BE2C (cell line): ENCODE results near the gene LPIN2.

ENCODE experiments used
- DNase-seq: peaks from one replicate; pipeline ENCODE4 v3.0.0-alpha.2; 2020
- H3K27me3 ChIP-seq: fragments of 250-450 bp; sonication (Bioruptor Pico); 2 replicates; pipeline ENCODE4 v1.5.1; 2020; ENCODE audit warnings: mild to moderate bottlenecking
- H3K36me3 ChIP-seq: fragments of 250-450 bp; sonication (Bioruptor Pico); 2 replicates; pipeline ENCODE4 v1.5.1; 2020; ENCODE audit warnings: mild to moderate bottlenecking
- H3K4me1 ChIP-seq: fragments of 250-450 bp; sonication (Bioruptor Pico); 2 replicates; pipeline ENCODE4 v1.5.1; 2020
- H3K4me3 ChIP-seq: 2 replicates; pipeline ENCODE4 v1.5.1; 2011; ENCODE audit warnings: low read depth, low read length
- H3K9me3 ChIP-seq: fragments of 250-450 bp; sonication (Bioruptor Pico); 2 replicates; pipeline ENCODE4 v1.5.1; 2020
- CTCF ChIP-seq: IDR thresholded peaks from 2 replicates; pipeline ENCODE4 v1.5.1; 2012; ENCODE audit warnings: mild to moderate bottlenecking, low read depth, low read length

Gene LPIN2

GRCh38 chr18:2976218-2977132 is 36.5 kb downstream of the LPIN2 start:
- H3K4me1 ChIP-seq: no peaks in the 10 kb centered on the region
- DNase-seq: no peak
- no peaks in the 10 kb centered on the region for H3K27me3 ChIP-seq
- no peaks in the 10 kb centered on the region for H3K9me3 ChIP-seq
- TF ChIP-seq CTCF: no peak
- H3K4me3 ChIP-seq: no peak overlapping the region
- H3K36me3 ChIP-seq: no peaks in the 10 kb centered on the region

GRCh38 chr18:2974731-2975130 is 38.2 kb downstream of the LPIN2 start:
- Histone ChIP-seq H3K9me3 (no peaks in the 10 kb centered on the region), H3K4me1 (no peaks in the 10 kb centered on the region), H3K27me3 (no peaks in the 10 kb centered on the region), H3K4me3 (no peak overlapping the region), H3K36me3 (no peaks in the 10 kb centered on the region)
- TF ChIP-seq CTCF: no peak
- no peak for DNase-seq

DNA sequence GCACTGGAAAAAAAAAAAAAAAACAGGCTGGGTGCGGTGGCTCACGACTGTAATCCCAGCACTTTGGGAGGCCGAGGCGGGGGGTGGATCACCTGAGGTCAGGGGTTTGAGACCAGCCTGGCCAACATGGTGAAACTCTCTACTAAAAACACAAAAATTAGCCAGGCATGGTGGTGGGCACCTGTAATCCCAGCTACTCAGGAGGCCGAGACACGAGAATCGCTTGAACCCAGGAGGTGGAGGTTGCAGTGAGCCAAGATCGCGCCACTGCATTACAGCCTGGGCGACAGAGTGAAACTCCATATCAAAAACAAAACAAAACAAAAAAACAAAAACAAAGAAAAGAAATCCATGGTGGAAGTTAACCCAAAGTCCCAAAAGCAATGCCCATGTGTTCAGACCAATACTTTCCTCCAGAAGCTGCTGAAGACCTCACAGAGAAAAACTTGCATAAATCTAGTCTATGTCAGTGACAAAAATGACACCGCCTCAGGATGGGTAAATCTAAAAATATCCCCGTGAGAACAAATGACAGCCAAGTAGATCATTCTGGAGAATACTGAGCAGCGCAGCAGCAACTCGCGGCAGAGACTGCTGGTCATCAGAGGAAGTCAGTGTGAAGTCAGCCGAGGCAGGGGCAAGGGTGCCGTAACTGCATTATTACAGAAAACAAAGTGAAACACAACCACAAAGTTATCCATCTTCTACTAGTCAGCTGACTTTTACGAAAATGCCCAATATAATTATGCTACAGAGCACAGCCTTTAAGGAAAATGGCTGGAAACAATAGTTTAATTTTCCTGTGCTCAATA is 41.0 kb downstream of the LPIN2 start:
- H3K4me1 ChIP-seq: no peaks in the 10 kb centered on the region

GRCh38 chr18:2970772-2971659 is 41.9 kb downstream of the LPIN2 start:
- Histone ChIP-seq H3K4me1 (no peaks in the 10 kb centered on the region), H3K9me3 (no peaks in the 10 kb centered on the region), H3K36me3 (no peaks in the 10 kb centered on the region), H3K27me3 (no peaks in the 10 kb centered on the region), H3K4me3 (no peak overlapping the region)
- no peak for DNase-seq
- no peak for TF ChIP-seq CTCF

More for the DNA sequence above, 41.0 kb downstream of the LPIN2 start:
- no peaks in the 10 kb centered on the region for H3K36me3 ChIP-seq
- H3K27me3 ChIP-seq: no peaks in the 10 kb centered on the region
- H3K4me3 ChIP-seq: no peak overlapping the region
- no peak for TF ChIP-seq CTCF
- no peak for DNase-seq
- H3K9me3 ChIP-seq: no peaks in the 10 kb centered on the region

GRCh38 chr18:2970344-2970743 is 42.6 kb downstream of the LPIN2 start:
- H3K27me3 ChIP-seq: no peaks in the 10 kb centered on the region
- H3K36me3 ChIP-seq: no peaks in the 10 kb centered on the region
- no peak for TF ChIP-seq CTCF
- no peak for DNase-seq
- H3K9me3 ChIP-seq: no peaks in the 10 kb centered on the region
- no peak overlapping the region for H3K4me3 ChIP-seq
- H3K4me1 ChIP-seq: no peaks in the 10 kb centered on the region
